Measurements from ENCODE around the gene PGF. TPM values are rescaled to one million over a fixed set of nuclear protein-coding genes. Genes with fewer than 3 reads are reported as not detected.

PGF gene
- total RNA-seq, 3 donors from 2014 or later, result 0.96 to 3.1 (median 2.3) TPM

DNA sequence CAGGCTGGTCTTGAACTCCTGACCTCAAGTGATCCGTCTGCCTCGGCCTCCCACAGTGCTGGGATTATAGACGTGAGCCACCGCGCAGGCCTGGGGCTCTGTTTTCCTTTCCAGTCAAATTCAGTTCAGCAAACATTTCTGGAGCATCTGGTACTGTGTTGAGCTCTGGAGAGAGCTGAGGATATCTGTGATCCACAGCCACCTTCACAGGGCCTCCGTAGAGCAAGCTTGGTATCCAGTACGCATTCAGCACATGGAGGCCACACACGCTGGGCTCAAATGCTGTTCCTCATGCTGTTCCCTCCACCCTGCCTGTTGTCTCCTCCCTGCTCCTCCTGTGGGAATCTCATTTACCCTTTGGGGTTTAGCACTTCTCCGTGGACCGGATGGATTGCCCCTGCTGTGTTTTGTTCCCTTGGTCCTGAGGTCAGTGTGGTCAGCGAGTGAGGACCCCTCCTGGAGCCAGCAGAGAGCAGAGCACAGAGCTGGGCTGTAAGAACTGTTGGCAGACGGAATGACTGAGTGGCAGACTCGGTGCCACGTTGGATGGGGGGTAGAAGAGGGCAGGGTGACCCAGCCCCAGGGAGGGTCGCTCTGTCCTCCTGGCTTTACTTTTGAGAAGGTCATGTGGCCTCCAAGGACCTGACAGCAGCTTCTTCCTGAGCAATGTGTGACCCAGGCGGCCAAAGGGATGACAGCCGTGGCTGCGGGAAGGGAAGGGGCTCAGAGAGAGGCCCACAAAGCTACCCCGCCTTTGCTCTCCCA lies 33.2 kb downstream of the PGF start:
- intact Hi-C loops (cut with DNase I, micrococcal nuclease), result no loop called here
- no peak for ATAC-seq
- no peak for DNase-seq

DNA sequence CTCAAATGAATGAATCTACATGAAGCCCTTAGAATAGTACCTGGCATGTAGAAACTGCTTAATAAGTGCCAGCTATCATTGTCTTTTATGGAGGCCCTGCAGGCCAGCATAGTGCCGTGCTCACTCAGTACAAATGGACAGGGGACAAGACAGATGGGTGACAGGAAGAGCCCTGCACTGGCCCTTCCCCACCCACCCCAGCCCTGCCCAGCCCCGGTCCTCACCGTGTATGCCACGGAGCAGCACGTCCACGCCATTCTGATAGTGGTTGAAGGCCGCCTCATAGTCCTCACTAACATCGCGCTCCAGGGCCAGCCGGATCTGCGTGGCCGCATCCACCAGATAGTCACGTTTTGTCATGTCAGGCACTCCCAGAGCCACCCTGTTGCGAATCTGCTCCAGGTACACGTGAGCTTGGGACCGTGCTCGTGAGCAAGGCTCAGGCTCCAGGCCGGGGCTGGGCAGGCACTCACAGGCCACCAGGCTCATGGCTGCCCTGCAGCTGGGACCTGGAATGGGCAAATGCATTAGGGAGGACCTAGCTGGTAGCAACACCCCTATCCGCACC lies 34.3 kb downstream of the PGF start:
- DNase-seq (no peak), ATAC-seq (no peak)
- TF ChIP-seq, protein P1, sequence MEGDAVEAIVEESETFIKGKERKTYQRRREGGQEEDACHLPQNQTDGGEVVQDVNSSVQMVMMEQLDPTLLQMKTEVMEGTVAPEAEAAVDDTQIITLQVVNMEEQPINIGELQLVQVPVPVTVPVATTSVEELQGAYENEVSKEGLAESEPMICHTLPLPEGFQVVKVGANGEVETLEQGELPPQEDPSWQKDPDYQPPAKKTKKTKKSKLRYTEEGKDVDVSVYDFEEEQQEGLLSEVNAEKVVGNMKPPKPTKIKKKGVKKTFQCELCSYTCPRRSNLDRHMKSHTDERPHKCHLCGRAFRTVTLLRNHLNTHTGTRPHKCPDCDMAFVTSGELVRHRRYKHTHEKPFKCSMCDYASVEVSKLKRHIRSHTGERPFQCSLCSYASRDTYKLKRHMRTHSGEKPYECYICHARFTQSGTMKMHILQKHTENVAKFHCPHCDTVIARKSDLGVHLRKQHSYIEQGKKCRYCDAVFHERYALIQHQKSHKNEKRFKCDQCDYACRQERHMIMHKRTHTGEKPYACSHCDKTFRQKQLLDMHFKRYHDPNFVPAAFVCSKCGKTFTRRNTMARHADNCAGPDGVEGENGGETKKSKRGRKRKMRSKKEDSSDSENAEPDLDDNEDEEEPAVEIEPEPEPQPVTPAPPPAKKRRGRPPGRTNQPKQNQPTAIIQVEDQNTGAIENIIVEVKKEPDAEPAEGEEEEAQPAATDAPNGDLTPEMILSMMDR (IDR thresholded peaks at IDR 0.05), result no peak
- H3K4me3 ChIP-seq, result no peak overlapping the region
- H3K9me3 ChIP-seq, result no peaks in the 10 kb centered on the region
- H3K4me1 ChIP-seq (ENCODE audit: low read depth), result peaks cover 5% of the 10 kb centered on the region
- H3K36me3 ChIP-seq (ENCODE audit: low read depth), result no peaks in the 10 kb centered on the region
- intact Hi-C loops (cut with DNase I, micrococcal nuclease), result no loop called here

More for the DNA sequence above, 33.2 kb downstream of the PGF start:
- Histone ChIP-seq H3K36me3 (ENCODE audit: low read depth) (no peaks in the 10 kb centered on the region), H3K4me3 (no peak overlapping the region), H3K9me3 (no peaks in the 10 kb centered on the region), H3K4me1 (ENCODE audit: low read depth) (peaks cover 5% of the 10 kb centered on the region)
- TF ChIP-seq, protein P1 (IDR thresholded peaks at IDR 0.05), result no peak

DNA sequence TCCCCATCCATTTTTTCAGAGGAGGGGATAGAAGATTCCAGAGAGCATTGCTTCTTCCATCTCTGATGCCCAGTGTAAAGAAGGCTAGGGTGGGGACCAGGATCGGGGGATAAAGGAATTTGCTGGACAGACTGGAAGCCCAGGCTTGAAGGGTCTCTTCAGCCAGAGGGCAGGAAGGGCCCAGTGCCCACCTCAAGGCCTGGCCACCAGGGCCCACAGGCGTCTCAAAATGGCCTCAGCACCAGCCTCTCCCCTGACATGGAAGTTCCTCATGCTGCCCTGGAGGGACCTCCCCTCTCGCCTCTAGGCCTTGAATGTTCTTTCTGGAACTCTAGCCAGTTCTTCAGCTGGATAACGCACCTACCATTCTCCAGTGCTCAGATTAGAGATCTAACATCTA lies 35.1 kb downstream of the PGF start:
- TF ChIP-seq, protein P1 (IDR thresholded peaks at IDR 0.05), result no peak
- intact Hi-C loops (cut with DNase I, micrococcal nuclease), result no loop called here
- Histone ChIP-seq H3K9me3 (no peaks in the 10 kb centered on the region), H3K4me3 (no peak overlapping the region), H3K36me3 (ENCODE audit: low read depth) (no peaks in the 10 kb centered on the region), H3K4me1 (ENCODE audit: low read depth) (peaks cover 5% of the 10 kb centered on the region)
- ATAC-seq (no peak), DNase-seq (no peak)

DNA sequence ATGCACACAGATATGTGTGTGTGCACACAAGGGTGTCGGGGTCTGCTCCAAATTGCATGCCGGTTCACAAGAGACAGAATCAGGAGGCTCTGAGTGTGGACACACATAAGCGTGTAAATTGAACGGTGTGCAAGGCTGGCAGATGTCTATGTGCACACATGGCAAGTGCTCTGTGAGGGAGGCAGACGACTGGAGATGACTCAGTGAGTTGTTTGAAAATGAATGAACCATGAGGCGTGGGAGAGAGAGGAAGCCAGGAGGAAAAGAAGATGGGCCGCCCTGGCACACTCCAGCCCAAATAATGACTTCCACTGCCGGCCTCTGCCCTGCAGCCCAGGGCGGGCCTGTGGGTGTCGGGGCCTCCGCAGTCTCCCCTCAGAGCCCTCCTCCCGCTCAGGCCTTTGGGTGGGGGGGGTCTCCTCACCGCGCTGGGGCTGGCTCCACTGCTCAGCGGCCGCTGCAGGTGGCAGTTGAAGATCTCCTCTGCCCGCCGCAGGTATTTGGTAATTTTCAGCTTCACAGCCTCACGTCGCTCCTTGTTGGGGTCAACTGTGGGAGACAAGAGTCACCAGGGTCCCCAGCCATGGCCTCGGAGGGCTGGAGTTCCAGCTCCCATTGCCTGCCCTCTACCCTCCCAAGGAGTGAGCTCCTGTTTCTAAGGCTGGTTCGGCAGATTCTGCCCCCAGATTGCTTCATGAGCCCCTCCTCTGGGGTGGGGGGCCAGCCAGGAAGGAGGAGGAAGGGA lies 35.8 kb downstream of the PGF start:
- intact Hi-C loops (cut with DNase I, micrococcal nuclease), result no loop called here
- ATAC-seq (no peak), DNase-seq (no peak)
- Histone ChIP-seq H3K36me3 (ENCODE audit: low read depth) (no peaks in the 10 kb centered on the region), H3K4me3 (no peak overlapping the region), H3K4me1 (ENCODE audit: low read depth) (peaks cover 5% of the 10 kb centered on the region), H3K9me3 (no peaks in the 10 kb centered on the region)
- TF ChIP-seq, protein P1 (IDR thresholded peaks at IDR 0.05), result no peak

DNA sequence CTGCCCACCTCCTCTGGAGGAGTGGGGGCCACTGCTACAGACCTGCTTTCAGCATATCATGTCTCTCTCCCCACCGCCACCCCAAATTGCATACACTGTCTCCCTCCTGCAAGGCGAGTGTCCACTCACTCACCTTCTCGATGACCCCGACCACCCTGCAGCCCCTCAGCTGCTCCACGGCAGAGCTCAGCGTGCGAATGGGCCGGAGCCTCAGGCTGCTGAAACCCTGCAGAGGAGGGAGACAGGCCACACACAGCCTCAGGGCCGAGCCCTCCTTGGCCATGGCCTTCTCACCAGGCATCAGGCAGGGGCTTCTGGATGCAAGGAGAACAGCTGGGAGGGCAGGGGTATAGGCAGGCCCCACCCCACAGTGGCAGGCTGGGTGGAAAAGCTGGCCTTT lies 37.0 kb downstream of the PGF start:
- DNase-seq (no peak), ATAC-seq (no peak)
- TF ChIP-seq, protein P1 (IDR thresholded peaks at IDR 0.05), result no peak
- Histone ChIP-seq H3K36me3 (ENCODE audit: low read depth) (no peaks in the 10 kb centered on the region), H3K4me1 (ENCODE audit: low read depth) (peaks cover 5% of the 10 kb centered on the region), H3K4me3 (no peak overlapping the region), H3K9me3 (no peaks in the 10 kb centered on the region)
- intact Hi-C loops (cut with DNase I, micrococcal nuclease), result no loop called here
